OCI-LY1 (cell line): ENCODE results near the gene NFX1.

Experiments
- EZH2 ChIP-seq: fragments of 200-600 bp; sonication (generic), shearing (Covaris generic); IDR thresholded peaks from 2 replicates; pipeline ENCODE4 v1.8.0; 2017; ENCODE audit warnings: borderline replicate concordance, mixed run types, mild to moderate bottlenecking, antibody characterized with exemption, low read length, moderate library complexity, mixed read lengths
- TF ChIP-seq, protein P1 (sequence below): fragments of 200-600 bp; sonication (generic), shearing (Covaris generic); IDR thresholded peaks from 2 replicates; pipeline ENCODE4 v1.5.1; 2017; ENCODE audit warnings: mild to moderate bottlenecking, antibody characterized with exemption, low read length, moderate library complexity, mixed read lengths

DNA sequence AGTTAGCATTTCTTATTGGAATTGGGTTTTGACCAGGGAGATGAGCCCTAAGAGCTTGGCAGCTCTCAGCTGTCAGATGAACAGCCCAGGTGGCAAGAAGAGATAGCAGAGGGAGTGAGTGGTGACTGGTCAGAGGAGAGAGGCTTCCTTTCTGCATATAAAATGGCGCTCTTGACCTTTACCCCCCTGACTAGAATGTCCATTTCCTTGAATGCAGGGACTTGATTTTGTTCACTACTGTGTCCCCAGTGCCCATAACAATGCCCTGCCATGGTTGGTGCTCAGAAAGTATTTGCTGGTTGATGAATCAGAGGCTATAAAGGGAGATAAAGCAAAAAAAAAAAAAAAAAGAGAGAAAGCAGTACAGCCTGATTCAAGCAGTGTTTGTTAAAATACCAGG, 18.3 kb upstream of the NFX1 start:
- TF ChIP-seq EZH2 = no peak
- TF ChIP-seq, protein P1, sequence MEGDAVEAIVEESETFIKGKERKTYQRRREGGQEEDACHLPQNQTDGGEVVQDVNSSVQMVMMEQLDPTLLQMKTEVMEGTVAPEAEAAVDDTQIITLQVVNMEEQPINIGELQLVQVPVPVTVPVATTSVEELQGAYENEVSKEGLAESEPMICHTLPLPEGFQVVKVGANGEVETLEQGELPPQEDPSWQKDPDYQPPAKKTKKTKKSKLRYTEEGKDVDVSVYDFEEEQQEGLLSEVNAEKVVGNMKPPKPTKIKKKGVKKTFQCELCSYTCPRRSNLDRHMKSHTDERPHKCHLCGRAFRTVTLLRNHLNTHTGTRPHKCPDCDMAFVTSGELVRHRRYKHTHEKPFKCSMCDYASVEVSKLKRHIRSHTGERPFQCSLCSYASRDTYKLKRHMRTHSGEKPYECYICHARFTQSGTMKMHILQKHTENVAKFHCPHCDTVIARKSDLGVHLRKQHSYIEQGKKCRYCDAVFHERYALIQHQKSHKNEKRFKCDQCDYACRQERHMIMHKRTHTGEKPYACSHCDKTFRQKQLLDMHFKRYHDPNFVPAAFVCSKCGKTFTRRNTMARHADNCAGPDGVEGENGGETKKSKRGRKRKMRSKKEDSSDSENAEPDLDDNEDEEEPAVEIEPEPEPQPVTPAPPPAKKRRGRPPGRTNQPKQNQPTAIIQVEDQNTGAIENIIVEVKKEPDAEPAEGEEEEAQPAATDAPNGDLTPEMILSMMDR = no peak
